Gastrocnemius medialis (tissue), 4 donors: ENCODE results near the gene DSCAML1. TPM values are rescaled to one million over a fixed set of nuclear protein-coding genes. Genes with fewer than 3 reads are reported as not detected.

Source experiments
- ATAC-seq, 2 donors: fragments of 150-250 bp; one replicate each; pipeline ENCODE4 v1.9.1; 2016
- DNase-seq, 2 donors: peaks; one replicate each; pipeline ENCODE4 v3.0.0-alpha.2; 2019
- H3K27ac ChIP-seq, 4 donors: fragments of 200-600 bp; sonication (generic); 1 replicate in 1 of 4; 2 replicates in 3 of 4; pipeline ENCODE4 v1.5.1; 2016 to 2018; ENCODE audit warnings: mild to moderate bottlenecking in 2 of 4, moderate library complexity in 1 of 4
- H3K27me3 ChIP-seq, 3 donors: fragments of 200-600 bp; sonication (generic) in 2 of 3; 1 replicate in 1 of 3; 2 replicates in 2 of 3; pipeline versions ENCODE4 v1.5.1 to v1.6.0; 2016 to 2019; ENCODE audit warnings: mild to moderate bottlenecking in 1 of 3, moderate library complexity in 1 of 3
- H3K36me3 ChIP-seq, 2 donors: fragments of 200-600 bp; sonication (generic) in 1 of 2; one replicate each; pipeline ENCODE4 v1.5.1; 2017 to 2018
- H3K4me1 ChIP-seq, 2 donors: fragments of 200-600 bp; sonication (generic) in 1 of 2; one replicate each; pipeline ENCODE4 v1.5.1; 2016 to 2017; ENCODE audit warnings: mild to moderate bottlenecking in 2 of 2
- H3K4me3 ChIP-seq, 4 donors: fragments of 200-600 bp; sonication (generic) in 3 of 4; 1 replicate in 1 of 4; 2 replicates in 3 of 4; pipeline ENCODE4 v1.5.1; 2016 to 2019; ENCODE audit warnings: mild to moderate bottlenecking in 2 of 4
- H3K9me3 ChIP-seq, 3 donors: fragments of 200-600 bp; sonication (generic) in 2 of 3; 1 replicate in 1 of 3; 2 replicates in 2 of 3; pipeline ENCODE4 v1.5.1; 2016 to 2019
- CTCF ChIP-seq, 5 experiments: fragments of 450-650 bp in 3 of 5; fragments of 200-600 bp in 2 of 5; sonication (generic) in 2 of 5; IDR thresholded peaks in 4 of 5; conservative IDR thresholded peaks in 1 of 5; 1 replicate in 4 of 5; 2 replicates in 1 of 5; pipeline ENCODE4 v1.5.1; 2016 to 2019; ENCODE audit warnings: antibody characterized with exemption in 5 of 5, mild to moderate bottlenecking in 3 of 5, moderate library complexity in 3 of 5
- POLR2A ChIP-seq, 2 donors: fragments of 450-650 bp; IDR thresholded peaks; one replicate each; pipeline ENCODE4 v1.6.1; 2017; ENCODE audit warnings: antibody characterized with exemption in 2 of 2, mild to moderate bottlenecking in 2 of 2, moderate library complexity in 2 of 2
- in situ Hi-C, 4 donors: fragments of 200-750 bp; cut with MboI; loops; one replicate each; pipeline versions ENCODE4 v1.15.0 to v1.8.0; 2017; ENCODE audit warnings: low sequenced_read_pairs in 4 of 4
- intact Hi-C: fragments of 100-400 bp; cut with DNase I; formaldehyde crosslinking; loops from one replicate; pipeline ENCODE4 v1.15.1; 2023; ENCODE audit warnings: low total_unique reads
- total RNA-seq, 4 donors: library from RNA; depleted of rRNA; stranded (reverse); fragments of >200 nt; gene quantifications; one replicate each; pipeline versions ENCODE4 v1.1.0 to v1.2.3, GENCODE V29; 2016

Gene DSCAML1
- total RNA-seq, 4 donors from 2014 or later, result 0.05 to 0.15 (median 0.07) TPM

- no peaks in the 10 kb centered on the region for H3K27me3 ChIP-seq
- no peak overlapping the region for H3K4me3 ChIP-seq
- DNase-seq, result no peak
- no peaks in the 10 kb centered on the region for H3K4me1 ChIP-seq
- in situ Hi-C loops (no loop called here), intact Hi-C loops (no loop called here)
- no peaks in the 10 kb centered on the region for H3K9me3 ChIP-seq
- H3K36me3 ChIP-seq, result no peaks in the 10 kb centered on the region
- ATAC-seq, result no peak
- no peak overlapping the region for H3K27ac ChIP-seq
- TF ChIP-seq POLR2A (IDR thresholded peaks at IDR 0.05) (no peak), CTCF (IDR thresholded peaks at IDR 0.05 in 4 of 5, conservative IDR thresholded peaks at IDR 0.05 in 1 of 5) (no peak)
Observed at GRCh38 chr11:117482881-117483280, 314.1 kb downstream of the DSCAML1 start.

- TF ChIP-seq POLR2A (IDR thresholded peaks at IDR 0.05), result no peak
- TF ChIP-seq CTCF (IDR thresholded peaks at IDR 0.05 in 4 of 5, conservative IDR thresholded peaks at IDR 0.05 in 1 of 5), result no peak
- Histone ChIP-seq H3K27ac (no peak overlapping the region), H3K4me3 (no peak overlapping the region), H3K36me3 (no peaks in the 10 kb centered on the region), H3K9me3 (no peaks in the 10 kb centered on the region), H3K4me1 (no peaks in the 10 kb centered on the region), H3K27me3 (no peaks in the 10 kb centered on the region)
- in situ Hi-C loops, result no loop called here
- intact Hi-C loops, result no loop called here
- ATAC-seq (no peak), DNase-seq (no peak)
Observed at GRCh38 chr11:117481885-117482284, 315.1 kb downstream of the DSCAML1 start.

- DNase-seq (no peak), ATAC-seq (no peak)
- intact Hi-C loops, result no loop called here
- TF ChIP-seq POLR2A (IDR thresholded peaks at IDR 0.05), result no peak
- no peak for TF ChIP-seq CTCF (IDR thresholded peaks at IDR 0.05 in 4 of 5, conservative IDR thresholded peaks at IDR 0.05 in 1 of 5)
- Histone ChIP-seq H3K9me3 (no peaks in the 10 kb centered on the region), H3K27me3 (no peaks in the 10 kb centered on the region), H3K27ac (no peak overlapping the region), H3K36me3 (no peaks in the 10 kb centered on the region), H3K4me1 (no peaks in the 10 kb centered on the region), H3K4me3 (no peak overlapping the region)
- in situ Hi-C loops, result no loop called here
Observed at GRCh38 chr11:117481036-117481435, 316.0 kb downstream of the DSCAML1 start.

GRCh38 chr11:117480221-117480620 is 316.8 kb downstream of the DSCAML1 start:
- ATAC-seq (no peak), DNase-seq (no peak)
- intact Hi-C loops, result no loop called here
- H3K27me3 ChIP-seq, result no peaks in the 10 kb centered on the region
- in situ Hi-C loops, result no loop called here
- TF ChIP-seq POLR2A (IDR thresholded peaks at IDR 0.05) (no peak), CTCF (IDR thresholded peaks at IDR 0.05 in 4 of 5, conservative IDR thresholded peaks at IDR 0.05 in 1 of 5) (no peak)
- H3K9me3 ChIP-seq, result no peaks in the 10 kb centered on the region
- H3K4me3 ChIP-seq, result no peak overlapping the region
- H3K27ac ChIP-seq, result no peak overlapping the region
- no peaks in the 10 kb centered on the region for H3K4me1 ChIP-seq
- H3K36me3 ChIP-seq, result no peaks in the 10 kb centered on the region

GRCh38 chr11:117479372-117479771 is 317.6 kb downstream of the DSCAML1 start:
- TF ChIP-seq POLR2A (IDR thresholded peaks at IDR 0.05) (no peak), CTCF (IDR thresholded peaks at IDR 0.05 in 4 of 5, conservative IDR thresholded peaks at IDR 0.05 in 1 of 5) (no peak)
- intact Hi-C loops, result no loop called here
- in situ Hi-C loops, result no loop called here
- ATAC-seq (no peak), DNase-seq (no peak)
- no peaks in the 10 kb centered on the region for H3K9me3 ChIP-seq
- H3K27ac ChIP-seq, result no peak overlapping the region
- H3K4me3 ChIP-seq, result no peak overlapping the region
- no peaks in the 10 kb centered on the region for H3K4me1 ChIP-seq
- no peaks in the 10 kb centered on the region for H3K27me3 ChIP-seq
- H3K36me3 ChIP-seq, result no peaks in the 10 kb centered on the region
